CD4-positive, alpha-beta T cell treated with Interleukin-12 subunit alpha and Interleukin-12 subunit beta, for 1 hour (primary cell): Measurements from ENCODE around the gene KRTAP10-6.
"Not testable (repeated sequence)": the region's sequence is repeated elsewhere in the genome, so short reads cannot be mapped to it uniquely, and the experiment has no call there.

Experiments
- DNase-seq: peaks from one replicate; pipeline ENCODE4 v3.0.0-alpha.2; 2020

The KRTAP10-6 gene

DNA sequence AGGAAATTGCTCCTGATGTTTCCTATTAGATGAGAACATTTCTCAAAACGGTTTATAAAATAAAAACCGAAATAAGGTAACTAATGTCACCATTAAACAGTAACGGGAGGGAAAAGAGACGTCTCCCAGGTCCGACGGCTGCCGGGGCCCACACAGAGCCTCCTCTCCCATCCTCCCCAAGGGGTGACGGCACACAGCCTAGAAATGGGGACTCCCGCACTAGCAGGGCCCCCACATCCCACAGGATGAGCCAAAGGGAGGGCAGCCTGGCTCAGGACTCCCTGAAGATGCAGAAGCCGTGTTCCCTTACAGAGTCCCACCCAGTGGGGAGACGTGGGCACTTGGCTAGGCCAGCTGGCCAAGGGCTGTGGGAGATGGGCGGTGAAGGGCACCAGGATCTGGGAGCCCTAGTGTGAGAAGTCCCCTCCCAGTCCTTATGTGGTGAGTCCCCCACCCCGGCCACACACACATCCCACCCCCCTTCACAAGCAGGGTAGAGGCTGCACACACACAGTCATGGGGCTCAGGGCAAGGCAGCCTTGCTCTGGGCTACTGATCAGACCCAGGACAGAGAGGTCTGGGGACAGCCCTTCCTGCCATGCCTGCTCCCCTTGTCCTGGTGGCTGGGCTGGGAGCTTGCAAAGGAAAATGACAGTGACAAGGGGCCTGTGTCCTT, 37.0 kb downstream of the KRTAP10-6 start:
- no peak for DNase-seq

- DNase-seq: no peak
These were observed 39.6 kb downstream of the KRTAP10-6 start for GRCh38 chr21:44552681-44553080.

DNA sequence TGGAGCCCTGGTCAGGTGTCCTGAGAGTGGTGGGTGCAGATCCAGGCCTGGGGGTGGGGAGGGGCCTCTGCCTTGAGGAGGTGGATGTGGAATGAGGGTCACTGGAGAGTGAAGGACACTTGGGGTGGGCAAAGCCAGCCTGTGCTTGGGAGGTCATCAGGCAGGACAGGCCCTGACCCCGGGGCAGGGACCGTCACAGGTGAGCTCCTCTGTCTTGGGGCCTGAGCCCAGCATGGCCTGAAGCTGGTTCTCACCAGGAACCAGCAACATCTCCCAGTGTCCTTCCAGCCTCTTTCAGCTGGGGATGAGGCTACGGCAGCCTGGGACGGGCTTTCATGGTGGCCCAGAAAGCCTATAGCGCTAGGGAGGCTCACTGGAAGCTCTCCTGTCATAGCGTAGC, 40.2 kb downstream of the KRTAP10-6 start:
- DNase-seq: no peak

DNA sequence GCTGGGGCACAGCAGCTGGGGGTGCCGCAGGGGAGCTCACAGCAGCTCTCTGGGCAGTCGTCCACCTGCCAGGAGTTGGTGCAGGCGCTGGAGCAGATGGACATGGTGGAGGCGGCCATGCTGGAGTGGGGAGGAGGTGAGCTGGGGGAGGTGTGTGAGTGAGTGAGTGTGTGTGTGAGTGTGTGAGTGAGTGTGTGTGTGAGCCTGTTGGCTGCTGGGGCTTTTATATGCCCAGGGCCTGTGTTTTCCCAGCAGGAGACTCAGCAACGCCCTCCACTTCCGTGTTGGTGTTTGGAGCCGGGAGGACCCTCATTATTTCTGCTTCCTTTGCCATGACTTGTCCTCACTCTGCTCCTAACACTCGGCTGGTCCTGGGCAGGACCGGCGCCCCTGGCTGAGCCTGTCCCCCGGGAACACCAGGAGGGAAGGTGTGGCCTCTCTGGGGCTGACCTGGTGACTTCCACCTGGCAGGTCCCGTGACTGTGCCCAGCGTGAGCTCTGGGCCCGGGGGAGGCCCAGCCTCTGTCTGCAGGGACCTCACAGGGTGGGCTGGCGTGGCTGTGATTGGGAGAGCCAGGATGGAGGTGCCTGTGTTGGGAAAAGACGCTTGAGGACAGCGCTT, 40.9 kb downstream of the KRTAP10-6 start, which contains the start of gene KRTAP10-2:
KRTAP10-2 (minus strand) TSS at position 166 of the 622 bp plus-strand sequence; CDS start at position 119, 47 bp downstream.
- no peak for DNase-seq

GRCh38 chr21:44550807-44551206, 41.5 kb downstream of the KRTAP10-6 start:
- DNase-seq: no peak

- DNase-seq: not testable (repeated sequence)
These were observed 42.0 kb downstream of the KRTAP10-6 start for GRCh38 chr21:44550285-44550684.

GRCh38 chr21:44549525-44550211, 42.6 kb downstream of the KRTAP10-6 start:
- no peak for DNase-seq

DNA sequence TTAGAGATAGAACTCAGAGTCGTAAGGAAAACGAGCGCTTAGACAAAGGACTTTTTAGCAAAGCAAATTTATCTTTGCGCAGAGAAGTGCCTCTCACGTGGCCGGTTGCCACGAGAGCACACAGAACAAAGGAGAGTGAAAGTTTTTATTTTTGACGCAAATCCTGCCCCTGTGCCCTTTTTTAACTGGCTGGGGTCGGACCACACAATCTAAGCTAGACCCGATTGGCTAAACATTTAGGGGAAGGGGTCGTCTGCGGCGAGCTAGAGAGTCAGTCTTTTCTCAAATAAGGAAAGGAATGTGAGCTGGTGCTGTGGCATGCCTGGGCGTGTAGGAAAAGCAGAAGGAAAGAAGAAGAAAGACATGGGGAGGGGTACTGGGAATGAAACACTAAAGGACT, 43.4 kb downstream of the KRTAP10-6 start:
- no peak for DNase-seq

DNA sequence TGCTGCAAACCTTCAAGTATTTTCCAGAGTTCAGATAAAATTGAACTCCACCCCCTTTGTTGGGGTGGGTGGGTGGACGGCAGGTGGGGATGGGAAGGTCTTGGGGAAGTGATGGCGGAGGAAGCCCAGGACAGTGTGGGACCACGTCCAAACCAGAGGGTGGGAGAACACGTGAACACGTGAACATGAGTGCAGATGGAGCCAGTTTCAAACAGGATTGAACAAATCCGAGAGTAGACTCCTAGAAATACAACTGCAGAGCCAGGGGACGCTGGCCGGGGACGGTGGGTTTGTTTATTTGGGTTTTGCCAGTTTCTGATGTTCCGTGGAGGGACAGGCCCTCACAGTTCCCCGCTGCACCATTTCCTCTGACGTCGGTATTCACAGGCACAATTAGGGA, 43.9 kb downstream of the KRTAP10-6 start:
- DNase-seq: no peak

- peak; percentile 54 for DNase-seq
These were observed 44.5 kb downstream of the KRTAP10-6 start for GRCh38 chr21:44547656-44548331.

GRCh38 chr21:44544566-44544965, 47.7 kb downstream of the KRTAP10-6 start:
- DNase-seq: no peak

DNA sequence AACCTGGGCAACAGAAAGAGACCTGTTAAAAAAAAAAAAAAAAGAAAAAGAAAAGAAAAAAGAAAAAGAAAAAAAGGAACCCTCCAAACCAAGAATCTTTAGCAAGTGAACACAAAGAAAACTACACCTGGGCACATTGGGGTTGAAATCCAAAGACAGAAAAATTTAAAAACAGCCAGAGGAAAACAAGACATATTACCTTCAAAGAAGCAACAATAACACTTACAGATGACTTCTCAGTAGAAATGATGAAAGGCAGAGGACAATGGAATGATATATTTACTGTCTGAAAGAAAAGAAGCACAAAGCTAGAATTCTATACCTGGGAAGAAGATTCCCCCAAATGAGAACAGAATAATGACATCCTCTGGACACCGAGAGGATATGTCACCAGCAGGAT, 49.6 kb downstream of the KRTAP10-6 start:
- no peak for DNase-seq
